ENCODE results near the gene KCNK4.

- TF ChIP-seq EZH2 (IDR thresholded peaks at IDR 0.05) (no peak), FOXP2 (optimal IDR thresholded peaks at IDR 0.05; ENCODE audit: control extremely low read depth, extremely low read length, insufficient read depth) (no peak)
Measured at GRCh38 chr11:64314805-64315561, 23.9 kb downstream of the KCNK4 start.

All from SK-N-MC (cell line).